Right hindlimb (tissue), 1 donor: ENCODE results near the gene EVC.
"Not testable (repeated sequence)": the region's sequence is repeated elsewhere in the genome, so short reads cannot be mapped to it uniquely, and the experiment has no call there.

Experiments
- DNase-seq: peaks from one replicate; pipeline ENCODE4 v3.0.0-alpha.2; 2018

The EVC gene

GRCh38 chr4:5821665-5822358, 110.8 kb downstream of the EVC start:
- no peak for DNase-seq

GRCh38 chr4:5822619-5823018, 111.6 kb downstream of the EVC start:
- DNase-seq, result no peak

GRCh38 chr4:5823542-5824211, 112.7 kb downstream of the EVC start:
- no peak for DNase-seq

- DNase-seq, result no peak
Measured at GRCh38 chr4:5824227-5824626, 113.2 kb downstream of the EVC start.

- DNase-seq, result no peak
Measured at GRCh38 chr4:5824635-5825034, 113.6 kb downstream of the EVC start.

- no peak for DNase-seq
Measured at GRCh38 chr4:5825321-5826041, 114.5 kb downstream of the EVC start.

GRCh38 chr4:5826437-5827107, 115.6 kb downstream of the EVC start:
- DNase-seq, result no peak

GRCh38 chr4:5827108-5828004, 116.4 kb downstream of the EVC start:
- no peak for DNase-seq

- no peak for DNase-seq
Measured at GRCh38 chr4:5828005-5828391, 117.0 kb downstream of the EVC start.

GRCh38 chr4:5836943-5837342, 125.9 kb downstream of the EVC start:
- no peak for DNase-seq

GRCh38 chr4:5837483-5837882, 126.5 kb downstream of the EVC start:
- DNase-seq, result not testable (repeated sequence)

- no peak for DNase-seq
Measured at GRCh38 chr4:5839332-5839731, 128.3 kb downstream of the EVC start.

- DNase-seq, result peak; percentile 88
Measured at GRCh38 chr4:5839751-5840674, 129.0 kb downstream of the EVC start.

GRCh38 chr4:5842456-5842855, 131.5 kb downstream of the EVC start:
- DNase-seq, result no peak

- no peak for DNase-seq
Measured at GRCh38 chr4:5843573-5844530, 132.9 kb downstream of the EVC start.

- DNase-seq, result no peak
Measured at GRCh38 chr4:5845035-5845905, 134.3 kb downstream of the EVC start.

- DNase-seq, result no peak
Measured at GRCh38 chr4:5851637-5852301, 140.8 kb downstream of the EVC start.

GRCh38 chr4:5852523-5853202, 141.7 kb downstream of the EVC start:
- DNase-seq, result no peak
